GM19463 (cell line): ENCODE data around the gene SMYD2.

Experiments
- ATAC-seq: cut with Tn5 transposase; IDR thresholded peaks from one replicate; pipeline ENCODE4 v1.9.1; 2021; ENCODE audit warnings: mild to moderate bottlenecking, moderate library complexity; ENCODE audit not compliant: unreplicated experiment

The SMYD2 gene

GRCh38 chr1:214300149-214300780, 19.3 kb downstream of the SMYD2 start:
- no peak for ATAC-seq

- no peak for ATAC-seq
Measured at GRCh38 chr1:214301526-214301925, 20.6 kb downstream of the SMYD2 start.

DNA sequence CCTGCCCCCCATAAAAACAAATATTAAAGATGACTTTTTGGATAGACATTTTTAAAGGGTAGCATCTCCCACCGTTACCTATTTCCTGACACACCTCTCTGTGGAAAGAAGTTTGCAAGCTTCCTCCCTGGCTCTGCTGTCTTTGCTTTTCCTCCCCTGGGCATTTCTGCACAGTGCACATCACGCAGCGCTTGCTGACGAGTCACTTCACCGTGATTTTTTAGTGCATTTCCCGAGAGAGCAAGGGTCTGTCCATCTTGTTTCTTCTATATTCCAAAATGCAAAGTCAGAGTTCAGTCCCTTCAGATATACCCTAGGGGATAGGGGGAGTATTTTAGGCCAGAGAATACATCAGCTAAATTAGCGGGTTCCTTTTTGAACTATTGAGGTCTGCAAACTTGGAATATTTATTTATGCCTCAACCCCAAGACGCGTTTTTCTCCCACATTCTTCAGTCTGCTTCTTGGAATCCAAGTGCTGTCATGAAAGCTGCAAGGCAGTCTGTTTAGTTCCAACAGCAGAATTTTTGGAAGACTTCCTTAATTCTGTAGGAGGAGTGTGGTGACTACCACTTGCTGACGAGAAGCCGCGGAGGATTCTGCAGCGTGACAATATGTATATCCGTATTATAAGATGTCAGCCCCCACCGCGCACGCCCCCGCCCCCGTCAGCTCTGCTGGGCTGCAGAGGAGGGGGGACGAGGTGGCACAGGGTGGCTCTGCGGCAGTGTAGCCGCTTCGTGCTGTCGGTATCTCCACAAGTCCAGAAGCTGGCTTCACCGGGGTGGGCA, 22.4 kb downstream of the SMYD2 start:
- no peak for ATAC-seq

- ATAC-seq = no peak
Measured at GRCh38 chr1:214305164-214305751, 24.3 kb downstream of the SMYD2 start.

- ATAC-seq = no peak
Measured at GRCh38 chr1:214306269-214306668, 25.3 kb downstream of the SMYD2 start.

DNA sequence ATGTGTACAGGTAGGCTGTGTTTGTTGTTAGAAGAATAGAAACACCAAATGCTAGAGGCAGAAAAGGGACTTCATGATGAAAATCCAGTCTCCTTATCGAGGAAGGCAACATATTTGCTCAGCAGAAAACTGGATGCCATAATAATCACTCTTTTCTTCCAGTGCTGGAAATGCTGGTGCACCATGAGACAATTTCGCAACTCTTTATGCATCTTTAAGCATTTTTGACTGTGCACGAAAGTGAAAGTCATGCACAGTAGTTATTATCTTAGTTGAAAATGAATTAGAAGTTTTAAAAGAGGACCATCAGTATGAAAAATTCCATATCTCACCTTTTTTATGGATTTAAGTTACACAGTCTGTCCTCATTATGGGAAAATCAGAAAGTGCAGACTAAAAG, 29.1 kb downstream of the SMYD2 start:
- peak; percentile 60 for ATAC-seq

- ATAC-seq = no peak
Measured at GRCh38 chr1:214310777-214311690, 30.1 kb downstream of the SMYD2 start.

GRCh38 chr1:214312530-214313051, 31.6 kb downstream of the SMYD2 start:
- no peak for ATAC-seq

GRCh38 chr1:214314178-214314843, 33.4 kb downstream of the SMYD2 start:
- ATAC-seq = no peak

- no peak for ATAC-seq
Measured at GRCh38 chr1:214316593-214316992, 35.6 kb downstream of the SMYD2 start.

DNA sequence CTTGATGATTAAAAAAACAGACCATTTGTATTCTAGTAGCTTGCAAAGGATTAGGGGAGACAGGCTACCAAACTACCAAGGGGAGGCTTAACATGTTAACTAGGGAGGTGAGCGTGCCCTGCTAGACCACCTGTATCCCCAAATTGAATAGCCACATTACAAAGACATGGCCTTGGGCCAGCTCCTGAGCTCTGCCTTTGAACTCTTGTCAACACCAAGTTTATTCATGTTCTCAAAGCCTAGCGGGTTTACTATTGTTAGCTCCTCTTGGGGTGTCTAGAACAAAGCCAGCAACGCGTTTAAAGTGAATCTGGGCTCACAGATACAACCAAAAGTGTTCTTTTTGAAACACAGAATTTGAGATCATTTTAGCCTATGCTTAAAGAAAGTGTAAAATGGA, 36.3 kb downstream of the SMYD2 start:
- ATAC-seq = no peak

- no peak for ATAC-seq
Measured at GRCh38 chr1:214317734-214318133, 36.8 kb downstream of the SMYD2 start.

DNA sequence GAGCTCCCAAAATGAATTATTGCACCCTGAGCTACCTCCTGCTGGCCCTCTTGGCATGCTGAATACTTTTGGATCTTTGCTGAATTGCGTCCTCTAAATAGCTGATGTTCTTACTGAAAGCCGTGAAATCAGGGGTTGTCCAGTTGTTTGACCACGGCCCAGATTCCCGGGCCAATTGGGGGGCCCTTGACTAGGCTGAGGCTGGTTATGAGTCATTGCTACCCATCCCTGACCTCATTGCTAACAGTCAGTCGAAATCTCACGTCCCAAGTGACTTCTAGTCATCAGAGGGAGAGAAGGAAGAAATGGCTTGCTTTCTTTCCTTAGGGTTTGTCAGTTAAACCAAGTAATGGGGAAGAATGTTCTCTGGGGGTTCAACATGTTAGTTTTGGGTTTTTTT, 37.4 kb downstream of the SMYD2 start:
- ATAC-seq = no peak

DNA sequence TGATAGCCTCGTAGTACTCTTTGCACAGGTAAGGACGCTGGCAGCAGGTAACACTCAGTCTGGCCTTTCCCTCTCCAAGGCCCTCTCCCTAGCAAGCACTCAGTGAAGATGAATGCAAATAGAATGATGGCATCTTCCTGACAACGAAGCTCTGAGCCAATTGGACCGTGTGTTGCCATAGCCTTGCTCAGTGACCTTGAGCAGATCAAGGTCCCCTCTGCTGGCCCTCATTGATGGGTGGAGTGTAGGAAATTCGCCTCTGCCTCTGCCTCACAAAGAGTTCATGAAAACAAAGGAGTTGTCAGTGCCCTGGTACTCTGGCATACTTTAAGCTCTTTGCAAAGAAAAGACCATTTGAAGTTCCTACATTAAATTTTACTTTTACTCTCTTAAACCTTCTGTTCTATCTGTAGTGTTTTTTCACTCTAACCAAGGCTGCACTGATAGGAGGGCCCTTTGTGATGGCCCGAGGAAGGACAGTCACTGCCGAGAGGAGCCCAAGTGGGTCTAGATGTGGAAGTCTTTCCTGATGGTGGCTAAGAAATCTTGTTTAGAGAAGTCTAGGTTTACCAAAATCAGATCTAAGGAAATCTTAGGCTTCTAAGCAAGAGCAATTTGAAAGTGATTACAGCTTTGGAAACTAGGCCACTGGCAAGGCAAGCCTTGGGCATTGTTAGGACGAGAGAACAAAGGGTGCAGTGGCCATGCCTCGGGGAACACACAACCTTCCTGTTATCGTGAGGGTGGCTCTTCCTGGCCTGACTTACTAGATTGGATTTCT, 38.2 kb downstream of the SMYD2 start:
- no peak for ATAC-seq

GRCh38 chr1:214319938-214320337, 39.0 kb downstream of the SMYD2 start:
- no peak for ATAC-seq

DNA sequence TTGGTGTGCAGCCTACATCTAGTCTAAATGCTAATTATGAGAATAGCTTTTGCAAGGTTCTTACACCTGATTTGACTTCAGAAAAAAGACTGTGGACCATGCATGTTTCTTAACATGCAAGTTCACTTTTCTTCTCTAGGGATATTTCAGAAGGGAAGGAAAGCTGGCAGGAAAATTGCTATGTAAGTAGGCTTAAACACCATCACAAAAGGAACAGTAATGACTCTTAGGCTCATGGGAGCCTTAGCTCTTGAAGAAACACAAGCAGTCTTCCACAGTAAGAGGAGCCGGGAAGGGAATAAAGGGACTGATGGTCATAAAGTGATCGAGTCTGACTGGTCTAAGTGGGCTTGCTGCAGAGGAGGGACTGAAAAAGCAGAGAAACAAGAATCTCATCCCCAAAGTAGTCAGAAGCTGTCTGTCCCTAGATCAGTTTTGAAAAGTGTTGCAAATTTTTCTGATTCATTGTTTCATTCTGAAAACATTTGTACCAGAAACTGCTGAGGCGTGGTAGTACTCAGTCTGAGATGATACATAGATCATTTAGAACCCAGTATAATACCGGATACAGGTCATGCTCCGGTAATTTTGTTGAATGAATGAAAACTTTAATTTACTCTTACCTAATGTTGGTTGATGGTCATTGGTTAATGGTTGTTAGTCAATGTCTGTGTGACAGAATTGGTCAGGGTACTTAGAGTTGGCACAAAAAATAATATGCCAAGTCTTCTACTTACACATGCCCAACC, 40.9 kb downstream of the SMYD2 start:
- peak; percentile 48 for ATAC-seq

DNA sequence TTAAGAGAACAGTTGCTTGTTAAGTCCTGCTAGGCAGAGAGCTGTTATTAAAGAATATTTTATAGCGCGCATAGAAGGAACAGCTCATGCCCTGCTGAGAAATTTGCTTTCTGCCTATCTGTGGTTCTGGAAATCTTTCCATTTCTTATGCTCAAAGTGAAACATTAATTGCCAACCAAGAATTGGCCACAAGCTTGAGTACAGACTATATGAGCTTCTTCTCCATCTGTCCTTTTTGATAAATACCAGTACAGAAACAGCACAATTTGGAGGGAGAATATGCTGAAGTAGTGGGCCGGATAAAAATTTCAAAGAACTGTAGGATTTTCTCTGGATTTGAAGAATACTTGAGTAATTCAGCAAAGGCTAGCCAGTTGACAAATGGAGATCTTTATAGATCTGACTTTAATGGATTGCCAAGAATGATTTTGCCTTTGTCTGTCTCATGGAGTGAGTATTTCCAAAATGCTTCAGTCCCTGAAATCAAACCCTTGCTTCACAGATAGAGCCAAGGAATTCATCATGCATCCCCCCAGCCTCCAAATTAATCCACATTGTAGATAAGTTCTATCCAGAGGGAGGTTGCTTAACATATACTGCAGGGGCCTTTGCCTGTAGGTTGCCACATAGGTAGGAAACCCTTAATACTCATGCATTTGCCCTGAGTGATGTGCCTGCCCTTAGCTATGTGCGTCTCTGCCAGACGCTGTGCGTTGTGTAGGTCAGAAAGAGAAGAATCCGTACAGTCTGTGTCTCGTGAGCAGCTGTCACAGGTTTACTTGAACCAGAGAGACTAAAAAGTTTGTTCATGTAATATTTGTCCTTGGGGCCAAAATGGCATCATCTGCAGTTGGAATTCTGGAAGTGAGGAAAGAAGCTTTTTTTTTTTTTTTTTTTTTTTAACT, 44.2 kb downstream of the SMYD2 start:
- no peak for ATAC-seq

- peak; percentile 53 for ATAC-seq
Measured at GRCh38 chr1:214326406-214326805, 45.4 kb downstream of the SMYD2 start.
